ENCODE results near the gene LHFPL3. TPM values are rescaled to one million over a fixed set of nuclear protein-coding genes. Genes with fewer than 3 reads are reported as not detected.

Gene LHFPL3
- polyA plus RNA-seq, 2 of the 4 experiments (the other 2 are of a cell fraction) = not detected

DNA sequence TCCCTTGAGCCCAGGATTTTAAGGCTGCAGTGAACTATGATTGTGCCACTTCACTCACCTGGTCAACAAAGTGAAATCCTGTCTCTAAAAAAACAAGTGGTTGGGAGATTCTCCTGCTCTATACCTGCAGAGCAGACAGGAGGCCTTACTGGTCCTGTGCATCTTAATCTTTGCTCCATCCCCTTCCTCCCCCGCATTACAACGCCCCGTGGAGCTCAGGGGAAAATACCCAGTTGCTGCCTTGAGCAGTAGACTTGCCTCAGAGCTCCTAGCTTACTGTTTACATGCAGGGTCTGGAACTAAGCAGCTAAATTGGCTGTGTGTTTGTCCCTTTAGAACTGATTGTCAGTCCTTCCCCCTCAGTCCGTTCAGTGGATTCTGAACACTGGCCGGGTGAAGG lies 561.8 kb downstream of the LHFPL3 start:
- ChIA-PET CTCF (interaction anchor here (0.5 to 8.6 kb wide), 3 partner anchors 8 to 42 kb away, joined by 3 to 53 read pairs (median 3); no protein-coding TSS in a partner anchor), POLR2A (no interaction called here)
- H3K27ac ChIP-seq = no peak overlapping the region
- H3K9me3 ChIP-seq = no peaks in the 10 kb centered on the region
- H3K4me1 ChIP-seq = no peaks in the 10 kb centered on the region
- FAIRE-seq = no peak
- ATAC-seq = no peak; a peak in 1 of 6 replicates
- no peak overlapping the region for H3K4me2 ChIP-seq
- TF ChIP-seq KDM1A (IDR thresholded peaks at IDR 0.05; ENCODE audit: low read depth) (no peak), TFCP2L1 (CRISPR knock-in tag; IDR thresholded peaks at IDR 0.05) (no peak), CHD2 (IDR thresholded peaks at IDR 0.05; ENCODE audit: low read length, partially characterized antibody) (no peak), HOXB5 (CRISPR knock-in tag; IDR thresholded peaks at IDR 0.05) (no peak), RFX5 (IDR thresholded peaks at IDR 0.05) (no peak), RNF2 (IDR thresholded peaks at IDR 0.05; ENCODE audit: borderline replicate concordance, low read depth) (no peak), CBX2 (IDR thresholded peaks at IDR 0.05; ENCODE audit: borderline replicate concordance, low read depth) (no peak)
- no peak for DNase-seq (ENCODE audit: low read depth in 1 of 2, low spot score in 1 of 2)
- WGBS (ENCODE audit: missing lambda C conversion rate) = 27% methylated on average over 5 of the region's 5 CpGs
- H3K4me3 ChIP-seq = no peak overlapping the region

DNA sequence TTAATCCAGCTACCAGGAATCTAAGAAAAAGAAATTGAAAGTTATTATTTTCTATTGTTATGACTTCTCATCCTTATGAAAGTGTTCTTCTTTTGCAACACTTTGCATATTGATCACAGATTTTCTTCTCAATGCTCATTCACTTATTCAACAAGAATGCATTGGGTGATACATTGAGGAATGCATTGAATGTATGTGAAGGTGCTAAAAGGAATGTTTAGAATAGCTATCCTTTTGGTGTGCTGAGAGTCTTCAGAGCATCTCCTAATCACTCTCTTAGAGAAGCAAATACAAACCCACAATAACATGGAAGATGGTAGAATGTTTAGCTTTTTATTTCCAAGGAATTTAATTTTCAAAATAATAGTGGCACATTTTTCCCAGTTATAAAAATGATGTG lies 563.5 kb downstream of the LHFPL3 start:
- Histone ChIP-seq H3K9me3 (no peaks in the 10 kb centered on the region), H3K4me3 (no peak overlapping the region), H3K4me1 (no peaks in the 10 kb centered on the region), H3K4me2 (no peak overlapping the region), H3K27ac (no peak overlapping the region)
- ATAC-seq (no peak), FAIRE-seq (no peak), DNase-seq (ENCODE audit: low read depth in 1 of 2, low spot score in 1 of 2) (no peak)
- ChIA-PET CTCF (interaction anchor here (0.8 to 8.6 kb wide), 4 partner anchors 9 to 43 kb away, joined by 4 to 53 read pairs (median 9); no protein-coding TSS in a partner anchor), POLR2A (no interaction called here)
- TF ChIP-seq RFX5 (IDR thresholded peaks at IDR 0.05) = no peak
- no peak for TF ChIP-seq NFE2L2 (conservative IDR thresholded peaks at IDR 0.05; ENCODE audit: low read length)
- TF ChIP-seq CBX8 (IDR thresholded peaks at IDR 0.05) = no peak
- TF ChIP-seq FOSB (CRISPR knock-in tag; IDR thresholded peaks at IDR 0.05) = no peak
- TF ChIP-seq, protein P1, sequence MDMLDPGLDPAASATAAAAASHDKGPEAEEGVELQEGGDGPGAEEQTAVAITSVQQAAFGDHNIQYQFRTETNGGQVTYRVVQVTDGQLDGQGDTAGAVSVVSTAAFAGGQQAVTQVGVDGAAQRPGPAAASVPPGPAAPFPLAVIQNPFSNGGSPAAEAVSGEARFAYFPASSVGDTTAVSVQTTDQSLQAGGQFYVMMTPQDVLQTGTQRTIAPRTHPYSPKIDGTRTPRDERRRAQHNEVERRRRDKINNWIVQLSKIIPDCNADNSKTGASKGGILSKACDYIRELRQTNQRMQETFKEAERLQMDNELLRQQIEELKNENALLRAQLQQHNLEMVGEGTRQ (IDR thresholded peaks at IDR 0.05) = no peak
- no peak for TF ChIP-seq FOXS1 (CRISPR knock-in tag; IDR thresholded peaks at IDR 0.05)
- TF ChIP-seq HOXB13 (CRISPR knock-in tag; IDR thresholded peaks at IDR 0.05; ENCODE audit: low read depth) = no peak
- TF ChIP-seq NR3C1 (IDR thresholded peaks at IDR 0.05) = no peak
- no peak for TF ChIP-seq JUNB (IDR thresholded peaks at IDR 0.05)

DNA sequence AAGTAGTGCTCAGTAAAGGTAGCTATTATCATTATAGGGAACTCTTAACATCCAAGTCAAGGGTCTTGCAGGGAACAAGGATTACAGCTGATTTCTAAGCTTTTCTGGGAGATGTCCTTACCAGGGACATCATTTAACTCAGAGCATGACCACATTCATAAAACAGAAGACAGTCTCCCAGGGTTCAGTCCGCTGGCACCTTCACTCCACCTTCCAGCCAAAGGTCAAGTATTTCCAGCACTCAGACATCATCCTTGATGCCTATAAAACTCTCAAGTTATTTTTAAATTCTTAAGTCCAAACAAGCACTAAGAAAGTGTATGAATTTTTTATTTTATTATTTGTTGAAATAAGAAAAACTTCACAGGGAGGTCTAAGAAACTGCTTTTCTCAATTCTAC lies 565.9 kb downstream of the LHFPL3 start:
- Histone ChIP-seq H3K4me1 (no peaks in the 10 kb centered on the region), H3K9me3 (no peaks in the 10 kb centered on the region), H3K4me2 (no peak overlapping the region), H3K4me3 (no peak overlapping the region), H3K27ac (no peak overlapping the region)
- FAIRE-seq (no peak), ATAC-seq (no peak), DNase-seq (ENCODE audit: low read depth in 1 of 2, low spot score in 1 of 2) (no peak)
- ChIA-PET CTCF (interaction anchor here (8.6 kb wide), 1 partner anchor 12 kb away, joined by 53 read pairs; no protein-coding TSS in a partner anchor), POLR2A (no interaction called here)
- 79% methylated on average over 1 of the region's 1 CpG for WGBS (ENCODE audit: missing lambda C conversion rate)
- TF ChIP-seq RARB (CRISPR knock-in tag; IDR thresholded peaks at IDR 0.05) (no peak), ZSCAN20 (CRISPR knock-in tag; IDR thresholded peaks at IDR 0.05) (no peak), HEYL (CRISPR knock-in tag; IDR thresholded peaks at IDR 0.05) (no peak), EP300 (IDR thresholded peaks at IDR 0.05) (no peak), POLR2AphosphoS2 (conservative IDR thresholded peaks at IDR 0.05; ENCODE audit: low read length) (no peak), CHD4 (IDR thresholded peaks at IDR 0.05; ENCODE audit: borderline replicate concordance) (no peak), NPAS2 (CRISPR knock-in tag; IDR thresholded peaks at IDR 0.05; ENCODE audit: borderline replicate concordance) (no peak), EHF (CRISPR knock-in tag; IDR thresholded peaks at IDR 0.05) (no peak), CHD2 (IDR thresholded peaks at IDR 0.05; ENCODE audit: low read length, partially characterized antibody) (no peak), JUN (IDR thresholded peaks at IDR 0.05) (no peak), HOXB13 (CRISPR knock-in tag; IDR thresholded peaks at IDR 0.05; ENCODE audit: low read depth) (no peak), KDM1A (IDR thresholded peaks at IDR 0.05; ENCODE audit: low read depth) (no peak), RAD21 (conservative IDR thresholded peaks at IDR 0.05 in 1 of 2, IDR thresholded peaks at IDR 0.05 in 1 of 2) (no peak), FOSL2 (IDR thresholded peaks at IDR 0.05) (no peak), FOSL2 (CRISPR knock-in tag; IDR thresholded peaks at IDR 0.05) (no peak), HDAC2 (IDR thresholded peaks at IDR 0.05) (no peak), RNF2 (IDR thresholded peaks at IDR 0.05; ENCODE audit: borderline replicate concordance, low read depth) (no peak)
- TF ChIP-seq, protein P2, sequence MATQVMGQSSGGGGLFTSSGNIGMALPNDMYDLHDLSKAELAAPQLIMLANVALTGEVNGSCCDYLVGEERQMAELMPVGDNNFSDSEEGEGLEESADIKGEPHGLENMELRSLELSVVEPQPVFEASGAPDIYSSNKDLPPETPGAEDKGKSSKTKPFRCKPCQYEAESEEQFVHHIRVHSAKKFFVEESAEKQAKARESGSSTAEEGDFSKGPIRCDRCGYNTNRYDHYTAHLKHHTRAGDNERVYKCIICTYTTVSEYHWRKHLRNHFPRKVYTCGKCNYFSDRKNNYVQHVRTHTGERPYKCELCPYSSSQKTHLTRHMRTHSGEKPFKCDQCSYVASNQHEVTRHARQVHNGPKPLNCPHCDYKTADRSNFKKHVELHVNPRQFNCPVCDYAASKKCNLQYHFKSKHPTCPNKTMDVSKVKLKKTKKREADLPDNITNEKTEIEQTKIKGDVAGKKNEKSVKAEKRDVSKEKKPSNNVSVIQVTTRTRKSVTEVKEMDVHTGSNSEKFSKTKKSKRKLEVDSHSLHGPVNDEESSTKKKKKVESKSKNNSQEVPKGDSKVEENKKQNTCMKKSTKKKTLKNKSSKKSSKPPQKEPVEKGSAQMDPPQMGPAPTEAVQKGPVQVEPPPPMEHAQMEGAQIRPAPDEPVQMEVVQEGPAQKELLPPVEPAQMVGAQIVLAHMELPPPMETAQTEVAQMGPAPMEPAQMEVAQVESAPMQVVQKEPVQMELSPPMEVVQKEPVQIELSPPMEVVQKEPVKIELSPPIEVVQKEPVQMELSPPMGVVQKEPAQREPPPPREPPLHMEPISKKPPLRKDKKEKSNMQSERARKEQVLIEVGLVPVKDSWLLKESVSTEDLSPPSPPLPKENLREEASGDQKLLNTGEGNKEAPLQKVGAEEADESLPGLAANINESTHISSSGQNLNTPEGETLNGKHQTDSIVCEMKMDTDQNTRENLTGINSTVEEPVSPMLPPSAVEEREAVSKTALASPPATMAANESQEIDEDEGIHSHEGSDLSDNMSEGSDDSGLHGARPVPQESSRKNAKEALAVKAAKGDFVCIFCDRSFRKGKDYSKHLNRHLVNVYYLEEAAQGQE (IDR thresholded peaks at IDR 0.05) = no peak
